Measurements from ENCODE around the gene SPATA32.

GRCh38 chr17:45242029-45242414 is 19.9 kb downstream of the SPATA32 start:
- TF ChIP-seq CTCF (IDR thresholded peaks at IDR 0.05) = no peak
- no peak for TF ChIP-seq EZH2phosphoT487 (IDR thresholded peaks at IDR 0.05)
- TF ChIP-seq EZH2 (IDR thresholded peaks at IDR 0.05) = no peak
